HCT116 (cell line): ENCODE data around the gene KRT37. TPM values are rescaled to one million over a fixed set of nuclear protein-coding genes. Genes with fewer than 3 reads are reported as not detected.
"Not testable (repeated sequence)": the region's sequence is repeated elsewhere in the genome, so short reads cannot be mapped to it uniquely, and the experiment has no call there.

Experiments used
- ATAC-seq: fragments of 200-7000 bp; cut with Tn5 transposase; 2 replicates; pipeline ENCODE4 v1.9.1; 2020; ENCODE audit warnings: mild to moderate bottlenecking, moderate library complexity
- BruUV-seq: library from RNA; stranded (reverse); fragments of 400-500 nt; replicated peaks from 2 replicates; lab custom pipeline; 2021; lab: Mats Ljungman, UMichigan
- CTCF ChIA-PET: fragments of 300-600 bp; sonication (Branson Sonifier 250); formaldehyde crosslinking; loops from one replicate; lab custom pipeline; 2021; ENCODE audit warnings: antibody characterized with exemption; lab: Charles Lee
- POLR2A ChIA-PET: fragments of 300-600, 350-600 bp; sonication (Branson Sonifier 250); formaldehyde crosslinking; loops from one replicate; lab custom pipeline; 2021; ENCODE audit warnings: antibody characterized with exemption; lab: Charles Lee
- RAD21 ChIA-PET, 2 experiments: fragments of 300-600 bp; sonication (Branson Sonifier 250); formaldehyde crosslinking; loops; one replicate each; lab custom pipeline; 2023; ENCODE audit warnings: low total read pairs in 2 of 2; ENCODE audit not compliant: uncharacterized antibody in 2 of 2, unreplicated experiment in 2 of 2, low non-redundant PET in 1 of 2; lab: Charles Lee
- DNase-seq: peaks from one replicate; pipeline ENCODE4 v3.0.0-alpha.2; 2010; ENCODE audit warnings: low read depth, low spot score
- H2AFZ ChIP-seq: fragments of 200-600 bp; shearing (Covaris generic), sonication (generic); 2 replicates; pipeline ENCODE4 v1.6.1; 2017; ENCODE audit warnings: low read depth, mixed run types, mixed read lengths, antibody characterized with exemption, low read length; ENCODE audit not compliant: poor library complexity, severe bottlenecking
- H3K27ac ChIP-seq: 2 replicates; pipeline ENCODE4 v1.5.1; 2012; ENCODE audit warnings: low read depth, low read length
- H3K27me3 ChIP-seq: fragments of 200-600 bp; sonication (generic); 2 replicates; pipeline ENCODE4 v1.6.1; 2016; ENCODE audit warnings: mixed run types, low read length, mixed read lengths; ENCODE audit not compliant: insufficient read depth
- H3K36me3 ChIP-seq, 2 experiments: fragments of 200-500 bp in 1 of 2; fragments of 200-600 bp in 1 of 2; sonication (Bioruptor generic) in 1 of 2; sonication (generic) in 1 of 2; 2 replicates each; pipeline versions ENCODE4 v1.5.1 to v1.6.1; 2014 to 2016; ENCODE audit warnings: low read length in 2 of 2, inconsistent platforms in 1 of 2, mixed read lengths in 1 of 2, mixed run types in 1 of 2; ENCODE audit not compliant: insufficient read depth in 2 of 2, control insufficient read depth in 1 of 2
- H3K4me1 ChIP-seq, 2 experiments: fragments of 200-600 bp in 1 of 2; sonication (generic) in 1 of 2; 2 replicates each; pipeline versions ENCODE4 v1.5.1 to v1.6.1; 2012 to 2017; ENCODE audit warnings: low read length in 2 of 2, inconsistent platforms in 1 of 2, mild to moderate bottlenecking in 1 of 2, mixed read lengths in 1 of 2, mixed run types in 1 of 2, moderate library complexity in 1 of 2; ENCODE audit not compliant: insufficient read depth in 2 of 2, control insufficient read depth in 1 of 2
- H3K4me2 ChIP-seq: fragments of 200-600 bp; sonication (generic); 2 replicates; pipeline ENCODE4 v1.6.1; 2017; ENCODE audit warnings: mixed run types, low read length, mixed read lengths
- H3K4me3 ChIP-seq, 2 experiments: fragments of 200-600 bp in 1 of 2; sonication (generic) in 1 of 2; replicated peaks in 1 of 2; 2 replicates each; pipeline ENCODE4 v1.5.1; 2011 to 2016; ENCODE audit warnings: low read length in 2 of 2, control low read depth in 1 of 2, low read depth in 1 of 2, mild to moderate bottlenecking in 1 of 2, mixed read lengths in 1 of 2, mixed run types in 1 of 2
- H3K79me2 ChIP-seq: fragments of 200-600 bp; sonication (generic); 2 replicates; pipeline ENCODE4 v1.6.1; 2017; ENCODE audit warnings: mild to moderate bottlenecking, mixed run types, low read length, moderate library complexity, mixed read lengths; ENCODE audit not compliant: insufficient read depth
- H3K9ac ChIP-seq: fragments of 200-600 bp; sonication (generic); 2 replicates; pipeline ENCODE4 v1.6.1; 2016; ENCODE audit warnings: low read length, mixed read lengths
- H3K9me2 ChIP-seq: fragments of 200-600 bp; sonication (generic), shearing (Covaris generic); 2 replicates; pipeline ENCODE4 v1.6.1; 2017; ENCODE audit warnings: mixed run types, mild to moderate bottlenecking, moderate library complexity; ENCODE audit not compliant: insufficient read depth
- H3K9me3 ChIP-seq, 2 experiments: fragments of 200-500 bp in 1 of 2; fragments of 200-600 bp in 1 of 2; sonication (Bioruptor generic) in 1 of 2; sonication (generic) in 1 of 2; 2 replicates each; pipeline ENCODE4 v1.6.1; 2014 to 2017; ENCODE audit warnings: low read length in 2 of 2, mixed read lengths in 2 of 2, inconsistent platforms in 1 of 2, low read depth in 1 of 2, mild to moderate bottlenecking in 1 of 2, mixed run types in 1 of 2, moderate library complexity in 1 of 2; ENCODE audit not compliant: control insufficient read depth in 1 of 2, insufficient read depth in 1 of 2
- H4K20me1 ChIP-seq: fragments of 200-600 bp; sonication (generic), shearing (Covaris generic); 2 replicates; pipeline ENCODE4 v1.6.1; 2017; ENCODE audit warnings: mixed run types, mild to moderate bottlenecking, moderate library complexity; ENCODE audit not compliant: insufficient read depth
- CBX3 ChIP-seq: IDR thresholded peaks from 2 replicates; pipeline ENCODE4 v1.6.1; 2012; ENCODE audit warnings: low read depth
- CTCF ChIP-seq, 3 experiments: fragments of 200-600 bp in 1 of 3; sonication (generic) in 1 of 3; IDR thresholded peaks in 2 of 3; conservative IDR thresholded peaks in 1 of 3; 2 replicates each; pipeline ENCODE4 v1.5.1; 2012 to 2017; ENCODE audit warnings: low read depth in 2 of 3, low read length in 2 of 3, antibody characterized with exemption in 1 of 3, borderline replicate concordance in 1 of 3, control low read depth in 1 of 3, mild to moderate bottlenecking in 1 of 3, mixed read lengths in 1 of 3, mixed run types in 1 of 3, moderate library complexity in 1 of 3; ENCODE audit not compliant: insufficient read depth in 1 of 3
- FOSL1 ChIP-seq: IDR thresholded peaks from 2 replicates; pipeline ENCODE4 v1.6.1; 2012; ENCODE audit warnings: low read depth
- JUND ChIP-seq: IDR thresholded peaks from 2 replicates; pipeline ENCODE4 v1.6.1; 2012
- POLR2AphosphoS5 ChIP-seq: IDR thresholded peaks from 2 replicates; pipeline ENCODE4 v1.6.1; 2011; ENCODE audit warnings: mild to moderate bottlenecking, low read depth, low read length, moderate library complexity
- SP1 ChIP-seq: IDR thresholded peaks from 2 replicates; pipeline ENCODE4 v1.6.1; 2012; ENCODE audit warnings: low read depth
- intact Hi-C: fragments of 100-400 bp; cut with micrococcal nuclease; formaldehyde crosslinking; loops from 2 replicates; pipeline ENCODE4 v1.10.0; 2022
- total RNA-seq: library from RNA; stranded (reverse); gene quantifications from one replicate; pipeline ENCODE4 v1.2.1, GENCODE V29; 2021; ENCODE audit not compliant: unreplicated experiment

KRT37 gene
- total RNA-seq, 1 experiment from 2014 or later: not detected

GRCh38 chr17:41428591-41429291 is 4.4 kb upstream of the KRT37 start:
- DNase-seq: no peak
- ChIA-PET POLR2A (no interaction called here), CTCF (no interaction called here), RAD21 (interaction anchor here in 1 of 2 experiments (0.7 kb wide), 1 partner anchor 15 kb away, joined by 3 read pairs; no protein-coding TSS in a partner anchor)
- peak; percentile 83 for ATAC-seq
- peaks cover 11 to 13% of the 10 kb centered on the region in 2 experiments for H3K4me1 ChIP-seq
- TF ChIP-seq JUND (0 out of 2 replicates have a peak, but pooled peaks have one; percentile 47), SP1 (0 out of 2 replicates have a peak, but pooled peaks have one; percentile 28), POLR2AphosphoS5 (no peak), FOSL1 (peak; percentile 70), CTCF (IDR thresholded peaks at IDR 0.05 in 2 of 3, conservative IDR thresholded peaks at IDR 0.05 in 1 of 3; ENCODE audit: borderline replicate concordance in 1 of 3, insufficient read depth in 1 of 3, low read depth in 2 of 3, low read length in 2 of 3) (no peak), CBX3 (no peak)
- H3K79me2 ChIP-seq: no peaks in the 10 kb centered on the region
- no peak overlapping the region for H3K9ac ChIP-seq
- no peak overlapping the region for H3K27ac ChIP-seq
- BruUV-seq: no TSS peak
- H4K20me1 ChIP-seq: no peaks in the 10 kb centered on the region
- no peaks in the 10 kb centered on the region for H3K27me3 ChIP-seq
- H3K36me3 ChIP-seq: no peaks in the 10 kb centered on the region
- H3K9me2 ChIP-seq: no peaks in the 10 kb centered on the region
- intact Hi-C loops: no loop called here
- no peak overlapping the region for H2AFZ ChIP-seq
- H3K4me2 ChIP-seq: peak overlapping the region; percentile 45
- H3K4me3 ChIP-seq: no peak overlapping the region
- H3K9me3 ChIP-seq: no peaks in the 10 kb centered on the region

GRCh38 chr17:41422586-41422985 is 1.8 kb downstream of the KRT37 start:
- H4K20me1 ChIP-seq, H3K79me2 ChIP-seq, H2AFZ ChIP-seq, H3K9ac ChIP-seq, POLR2A ChIA-PET, intact Hi-C loops, BruUV-seq, ATAC-seq, H3K27me3 ChIP-seq, H3K9me2 ChIP-seq, CTCF ChIA-PET, RAD21 ChIA-PET, H3K4me3 ChIP-seq, H3K36me3 ChIP-seq, DNase-seq, H3K27ac ChIP-seq, H3K4me2 ChIP-seq, H3K9me3 ChIP-seq: not testable (repeated sequence)
- H3K4me1 ChIP-seq: peaks cover 4 to 22% of the 10 kb centered on the region in 2 experiments
